Glomerular endothelial cell (primary cell): Measurements from ENCODE around the gene DLG4. TPM values are rescaled to one million over a fixed set of nuclear protein-coding genes. Genes with fewer than 3 reads are reported as not detected.
"Not testable (repeated sequence)": the region's sequence is repeated elsewhere in the genome, so short reads cannot be mapped to it uniquely, and the experiment has no call there.

Experiments
- DNase-seq: peaks from one replicate; pipeline ENCODE4 v3.0.0-alpha.2; 2011; ENCODE audit warnings: low read depth, low spot score; ENCODE audit errors: extremely low read depth
- total RNA-seq: library from RNA; depleted of rRNA; stranded (reverse); fragments of >200 nt; gene quantifications from 2 replicates; pipeline ENCODE4 v1.2.3, GENCODE V29; 2015

The DLG4 gene
- total RNA-seq, 1 donor from 2014 or later = 22.3 TPM

DNA sequence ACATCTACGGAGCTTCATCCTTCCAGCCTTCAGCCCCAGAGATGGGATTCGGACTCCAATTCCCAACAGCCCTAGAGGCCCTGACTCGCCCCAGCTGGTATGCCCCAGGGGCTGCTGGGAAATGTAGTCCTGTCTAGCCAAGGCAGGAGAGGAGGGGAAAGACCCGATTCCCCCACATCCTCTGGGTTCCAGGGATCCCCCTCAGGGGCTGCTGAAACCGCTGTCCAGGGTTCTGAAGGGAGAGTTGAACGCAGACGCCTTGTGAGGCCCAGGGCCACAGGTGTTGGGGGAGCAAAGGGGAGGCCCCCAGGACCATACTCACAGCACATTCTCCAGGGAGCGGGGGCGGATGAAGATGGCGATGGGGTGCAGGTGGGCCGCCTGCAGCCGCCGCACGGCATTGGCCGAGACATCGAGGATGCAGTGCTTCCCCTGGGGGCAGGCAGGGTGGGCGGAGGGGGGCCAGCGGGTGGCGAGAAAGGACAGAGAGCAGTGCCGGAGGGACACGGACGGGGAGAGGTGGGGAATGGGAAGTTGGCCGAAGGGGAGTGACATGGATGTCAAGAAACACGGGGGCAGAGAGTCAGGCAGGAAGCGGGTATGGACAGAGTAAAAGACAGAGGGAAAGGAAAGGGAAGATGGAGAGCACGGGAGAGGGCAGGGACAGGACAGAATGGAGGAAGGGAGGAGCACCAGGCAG lies 27.9 kb downstream of the DLG4 start:
- DNase-seq = no peak

DNA sequence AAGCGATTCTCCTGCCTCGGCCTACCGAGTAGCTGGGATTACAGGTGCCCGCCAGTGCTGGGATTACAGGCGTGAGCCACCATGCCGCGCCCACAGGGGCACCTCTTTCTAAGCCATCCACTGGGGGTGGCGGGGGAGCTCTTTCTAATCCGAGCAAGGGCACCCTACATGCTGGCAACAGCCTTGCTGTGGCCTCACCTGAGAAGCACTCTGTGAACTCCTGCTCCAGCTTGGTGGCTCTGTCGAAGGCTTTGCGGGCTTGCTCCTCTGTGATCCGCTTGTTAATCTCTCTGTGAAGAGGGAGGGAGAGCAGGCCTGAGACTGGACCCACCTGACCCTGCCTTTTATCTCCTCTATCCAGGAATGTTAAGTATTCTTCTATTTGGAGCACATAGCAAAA lies 28.6 kb downstream of the DLG4 start:
- DNase-seq = no peak

- DNase-seq = no peak
Observed at GRCh38 chr17:7190276-7190917, 29.2 kb downstream of the DLG4 start.

DNA sequence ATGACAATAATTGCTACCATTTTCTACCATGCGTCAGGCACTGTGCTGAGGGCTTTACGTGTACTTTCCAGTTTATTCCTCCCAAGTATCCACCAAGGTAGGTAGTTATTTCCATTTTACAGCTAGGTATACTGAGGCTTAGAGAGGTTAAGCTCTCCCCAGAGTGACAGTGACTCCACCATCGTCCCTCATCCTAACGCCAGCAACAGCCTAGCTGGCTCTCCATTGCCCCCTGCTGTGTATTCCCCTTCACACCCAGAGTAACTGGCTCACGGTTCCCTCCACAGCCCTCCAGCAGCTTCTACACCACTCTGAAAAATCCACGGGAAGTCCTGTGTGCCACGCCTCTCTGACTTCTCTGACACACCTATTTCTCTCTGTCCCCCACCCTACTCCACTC lies 33.4 kb downstream of the DLG4 start:
- no peak for DNase-seq

DNA sequence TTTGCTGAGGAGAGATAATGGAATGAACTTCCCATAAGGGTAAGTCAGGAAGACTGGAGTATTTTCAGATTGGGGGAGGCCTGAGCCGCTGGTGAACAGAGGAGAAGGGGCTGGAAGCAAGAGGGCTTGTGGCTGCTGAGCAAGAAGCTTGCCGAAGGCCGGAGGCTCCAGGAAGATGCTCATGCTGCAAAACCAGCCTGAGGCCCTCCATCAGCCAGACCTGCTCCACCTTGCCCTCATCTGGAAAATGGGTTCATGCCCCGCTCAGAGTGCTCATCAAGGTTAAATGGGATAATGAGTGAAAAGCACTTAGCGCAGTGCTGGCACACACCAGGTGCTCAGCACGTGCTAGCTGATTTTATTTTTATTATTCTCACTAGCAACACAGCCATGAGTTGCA lies 35.0 kb downstream of the DLG4 start:
- DNase-seq = no peak

- no peak for DNase-seq
Observed at GRCh38 chr17:7184091-7184488, 35.5 kb downstream of the DLG4 start.

GRCh38 chr17:7183433-7184090 lies 36.1 kb downstream of the DLG4 start:
- no peak for DNase-seq

- not testable (repeated sequence) for DNase-seq
Observed at GRCh38 chr17:7182101-7182500, 37.5 kb downstream of the DLG4 start.

DNA sequence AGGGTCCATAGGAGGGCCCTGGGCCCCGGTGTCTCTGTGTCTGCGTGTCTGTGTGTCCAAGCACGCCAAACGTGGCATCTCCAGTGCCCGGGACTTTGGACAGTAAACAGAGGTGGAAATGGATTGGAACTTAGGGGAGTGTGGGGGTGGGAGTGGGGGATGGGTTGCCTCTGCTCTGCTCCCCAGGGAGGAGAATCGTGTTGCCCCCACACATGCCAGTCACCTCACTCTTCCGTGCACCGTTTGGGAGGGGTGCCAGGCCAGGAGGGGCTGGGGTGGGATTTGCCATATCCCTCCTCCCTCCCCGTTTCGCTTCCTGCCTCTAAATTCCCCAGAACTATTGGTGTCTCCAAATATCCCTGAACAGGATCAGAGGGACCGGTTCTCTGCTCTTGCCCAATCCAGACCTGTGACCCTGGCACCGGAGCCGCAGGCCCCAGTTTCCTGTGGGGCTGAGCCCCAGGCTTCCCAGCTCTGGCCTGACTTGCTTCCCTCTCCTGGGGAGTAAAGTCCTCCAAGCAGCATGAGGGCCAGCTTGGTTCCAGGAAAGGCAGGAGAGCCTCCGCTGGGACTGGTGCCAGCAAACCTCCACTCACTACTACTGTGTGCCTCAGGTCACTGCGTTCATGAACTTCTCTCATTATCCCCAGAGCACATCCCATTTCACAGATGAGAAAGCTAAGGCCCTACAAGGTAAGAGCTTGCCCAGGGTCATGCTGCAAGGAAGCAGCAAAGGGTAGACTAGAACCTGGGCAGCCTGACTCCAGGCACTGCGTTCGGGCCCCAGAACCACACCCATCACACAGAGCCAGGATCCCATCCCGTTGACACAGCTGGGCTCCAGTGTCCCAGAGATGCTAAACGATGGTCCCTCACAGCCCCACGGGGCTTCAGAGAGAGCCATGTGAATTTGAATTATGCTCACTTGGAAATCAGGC lies 40.0 kb downstream of the DLG4 start, which contains the start of gene ASGR1:
ASGR1 (minus strand) TSS at position 54 of the 938 bp plus-strand sequence. CDS start 807 bp downstream, outside the sequence.
- no peak for DNase-seq

DNA sequence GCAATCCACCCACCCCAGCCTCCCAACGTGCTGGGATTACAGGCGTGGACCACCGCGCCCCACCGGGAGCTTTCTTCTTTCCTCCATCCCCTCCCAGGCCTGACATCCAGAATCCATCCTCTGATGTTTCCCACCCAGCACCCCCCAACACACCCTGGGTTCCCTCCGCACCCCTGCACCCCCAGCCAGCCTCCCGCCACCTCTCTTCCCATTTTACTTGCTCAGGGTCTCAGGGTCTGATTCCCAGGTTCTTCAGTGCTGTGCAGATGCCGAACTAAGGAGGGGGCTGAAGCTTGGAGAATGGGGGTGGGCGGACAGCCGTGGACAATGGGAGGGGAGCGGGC lies 40.7 kb downstream of the DLG4 start:
- no peak for DNase-seq

- DNase-seq = no peak
Observed at GRCh38 chr17:7177954-7178477, 41.6 kb downstream of the DLG4 start.

GRCh38 chr17:7177191-7177953 lies 42.3 kb downstream of the DLG4 start:
- DNase-seq = peak; percentile 25

DNA sequence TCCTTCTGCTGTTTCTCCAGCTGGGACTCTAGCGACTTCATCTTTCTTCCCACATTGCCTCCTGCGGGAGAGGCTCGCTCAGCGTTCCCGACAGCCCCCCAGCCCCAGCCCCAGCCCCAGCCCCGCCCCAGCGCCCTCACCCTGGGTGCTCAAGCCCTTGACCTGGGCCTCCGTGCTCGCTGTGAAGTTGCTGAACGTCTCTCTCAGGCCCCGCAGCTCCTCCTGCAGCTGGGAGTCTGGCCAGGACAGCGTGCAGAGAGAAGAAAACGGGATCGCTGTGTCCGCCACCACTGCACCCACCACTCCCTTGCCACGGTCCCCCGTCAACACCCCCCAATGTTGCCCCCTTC lies 42.8 kb downstream of the DLG4 start:
- DNase-seq = no peak

GRCh38 chr17:7176107-7176840 lies 43.4 kb downstream of the DLG4 start:
- DNase-seq = no peak

DNA sequence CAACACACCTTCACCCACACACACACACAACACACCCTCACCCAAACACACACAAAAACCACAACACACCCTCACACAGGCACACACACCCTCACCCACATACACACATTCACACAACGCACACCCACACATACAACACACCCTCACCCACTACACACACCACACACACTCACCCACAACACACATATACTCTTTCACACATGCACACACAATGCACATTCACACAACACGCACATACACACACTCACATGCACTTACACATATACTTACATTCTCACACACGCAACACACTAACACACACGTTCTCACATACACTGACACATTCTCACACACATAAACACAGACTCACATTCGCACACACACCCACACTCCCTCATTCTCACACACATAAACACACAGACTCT lies 44.3 kb downstream of the DLG4 start:
- no peak for DNase-seq

DNA sequence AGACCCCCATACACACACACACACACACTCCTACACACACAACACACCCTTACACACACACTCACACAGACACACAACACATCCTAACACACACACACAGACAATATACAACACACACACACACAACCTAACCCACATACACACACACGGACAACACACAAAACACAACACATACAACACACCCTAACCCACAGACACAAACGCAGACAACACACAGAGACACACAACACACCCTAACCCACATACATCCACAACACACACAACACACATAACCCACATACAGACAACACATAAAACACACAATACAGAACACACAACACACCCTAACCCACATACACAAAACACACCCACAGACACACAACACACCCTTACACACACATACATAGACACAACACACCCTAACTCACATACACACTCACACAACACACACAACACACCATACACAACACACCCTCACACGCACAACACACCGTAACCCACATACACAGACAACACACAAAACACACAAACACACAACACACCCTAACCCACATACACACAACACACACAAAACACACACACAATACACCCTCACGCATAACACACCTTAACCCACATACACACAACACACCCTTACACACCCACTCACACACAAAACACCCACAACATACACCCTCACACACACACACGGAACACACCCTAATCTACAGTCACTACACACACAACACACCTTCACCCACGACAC lies 44.9 kb downstream of the DLG4 start:
- DNase-seq = no peak

GRCh38 chr17:7173687-7174602 lies 45.7 kb downstream of the DLG4 start:
- no peak for DNase-seq
